ENCODE results near the gene PLXNB1.
A peak's percentile ranks its signal among the peaks of the same experiment; 100 is the strongest.

The PLXNB1 gene

GRCh38 chr3:48405343-48405881, 24.5 kb downstream of the PLXNB1 start:
- no peaks in the 10 kb centered on the region for H3K4me1 ChIP-seq (ENCODE audit: insufficient read depth, low read length)
- H3K9ac ChIP-seq (ENCODE audit: low read depth, low read length): no peak overlapping the region
- H3K36me3 ChIP-seq (ENCODE audit: insufficient read depth, low read length): no peaks in the 10 kb centered on the region
- no peaks in the 10 kb centered on the region for H3K9me3 ChIP-seq (ENCODE audit: insufficient read depth, low read length, severe bottlenecking)
- peak; percentile 2 for DNase-seq
- no peak for ATAC-seq (ENCODE audit: insufficient read depth, low read depth)
- H4K20me1 ChIP-seq (ENCODE audit: insufficient read depth, low read length): peaks cover 6% of the 10 kb centered on the region; the same call in 1 of the 2 replicates
- no peaks in the 10 kb centered on the region for H3K27me3 ChIP-seq (ENCODE audit: insufficient read depth, low read length, poor library complexity)
- H3K27ac ChIP-seq (ENCODE audit: low read length): no peak overlapping the region
- no peaks in the 10 kb centered on the region for H3K79me2 ChIP-seq (ENCODE audit: insufficient read depth, low read length)
- H3K4me3 ChIP-seq (ENCODE audit: low read depth in 1 of 2, low read length in 2 of 2): no peak overlapping the region
- H3K4me2 ChIP-seq (ENCODE audit: insufficient read depth, low read length): no peak overlapping the region
- no peak overlapping the region for H2AFZ ChIP-seq (ENCODE audit: low read depth, low read length)
- no peak for TF ChIP-seq EZH2 (IDR thresholded peaks at IDR 0.05; ENCODE audit: borderline replicate concordance, low read depth, low read length, severe bottlenecking)
- TF ChIP-seq CTCF (IDR thresholded peaks at IDR 0.05; ENCODE audit: borderline replicate concordance, extremely low read depth, low read length, poor library complexity, severe bottlenecking): no peak

GRCh38 chr3:48404440-48405342, 25.2 kb downstream of the PLXNB1 start:
- H3K27ac ChIP-seq (ENCODE audit: low read length): no peak overlapping the region
- H4K20me1 ChIP-seq (ENCODE audit: insufficient read depth, low read length): 0 out of 2 replicates have a peak, but pooled peaks cover 6% of the 10 kb centered on the region
- no peaks in the 10 kb centered on the region for H3K27me3 ChIP-seq (ENCODE audit: insufficient read depth, low read length, poor library complexity)
- no peak overlapping the region for H3K4me3 ChIP-seq (ENCODE audit: low read depth in 1 of 2, low read length in 2 of 2)
- ATAC-seq (ENCODE audit: insufficient read depth, low read depth) (no peak), DNase-seq (peak; percentile 0)
- TF ChIP-seq EZH2 (IDR thresholded peaks at IDR 0.05; ENCODE audit: borderline replicate concordance, low read depth, low read length, severe bottlenecking) (no peak), CTCF (IDR thresholded peaks at IDR 0.05; ENCODE audit: borderline replicate concordance, extremely low read depth, low read length, poor library complexity, severe bottlenecking) (no peak)
- H2AFZ ChIP-seq (ENCODE audit: low read depth, low read length): no peak overlapping the region
- no peaks in the 10 kb centered on the region for H3K9me3 ChIP-seq (ENCODE audit: insufficient read depth, low read length, severe bottlenecking)
- no peaks in the 10 kb centered on the region for H3K36me3 ChIP-seq (ENCODE audit: insufficient read depth, low read length)
- no peak overlapping the region for H3K9ac ChIP-seq (ENCODE audit: low read depth, low read length)
- no peaks in the 10 kb centered on the region for H3K4me1 ChIP-seq (ENCODE audit: insufficient read depth, low read length)
- no peaks in the 10 kb centered on the region for H3K79me2 ChIP-seq (ENCODE audit: insufficient read depth, low read length)
- no peak overlapping the region for H3K4me2 ChIP-seq (ENCODE audit: insufficient read depth, low read length)

GRCh38 chr3:48403533-48404439, 26.1 kb downstream of the PLXNB1 start:
- no peak overlapping the region for H3K4me3 ChIP-seq (ENCODE audit: low read depth in 1 of 2, low read length in 2 of 2)
- H3K4me1 ChIP-seq (ENCODE audit: insufficient read depth, low read length): no peaks in the 10 kb centered on the region
- no peaks in the 10 kb centered on the region for H3K9me3 ChIP-seq (ENCODE audit: insufficient read depth, low read length, severe bottlenecking)
- no peak overlapping the region for H3K4me2 ChIP-seq (ENCODE audit: insufficient read depth, low read length)
- no peak for TF ChIP-seq CTCF (IDR thresholded peaks at IDR 0.05; ENCODE audit: borderline replicate concordance, extremely low read depth, low read length, poor library complexity, severe bottlenecking)
- TF ChIP-seq EZH2 (IDR thresholded peaks at IDR 0.05; ENCODE audit: borderline replicate concordance, low read depth, low read length, severe bottlenecking): no peak
- no peak overlapping the region for H2AFZ ChIP-seq (ENCODE audit: low read depth, low read length)
- ATAC-seq (ENCODE audit: insufficient read depth, low read depth): no peak
- 0 out of 2 replicates have a peak, but pooled peaks cover 6% of the 10 kb centered on the region for H4K20me1 ChIP-seq (ENCODE audit: insufficient read depth, low read length)
- no peak overlapping the region for H3K9ac ChIP-seq (ENCODE audit: low read depth, low read length)
- H3K79me2 ChIP-seq (ENCODE audit: insufficient read depth, low read length): no peaks in the 10 kb centered on the region
- peak; percentile 2 for DNase-seq
- no peak overlapping the region for H3K27ac ChIP-seq (ENCODE audit: low read length)
- no peaks in the 10 kb centered on the region for H3K36me3 ChIP-seq (ENCODE audit: insufficient read depth, low read length)
- H3K27me3 ChIP-seq (ENCODE audit: insufficient read depth, low read length, poor library complexity): no peaks in the 10 kb centered on the region
